HS-5 (cell line): ENCODE measurements around the gene TXNRD2.
"Not testable (repeated sequence)": the region's sequence is repeated elsewhere in the genome, so short reads cannot be mapped to it uniquely, and the experiment has no call there.

Experiments
- DNase-seq: peaks from one replicate; pipeline ENCODE4 v3.0.0-alpha.2; 2012; ENCODE audit warnings: low read depth

TXNRD2 gene

DNA sequence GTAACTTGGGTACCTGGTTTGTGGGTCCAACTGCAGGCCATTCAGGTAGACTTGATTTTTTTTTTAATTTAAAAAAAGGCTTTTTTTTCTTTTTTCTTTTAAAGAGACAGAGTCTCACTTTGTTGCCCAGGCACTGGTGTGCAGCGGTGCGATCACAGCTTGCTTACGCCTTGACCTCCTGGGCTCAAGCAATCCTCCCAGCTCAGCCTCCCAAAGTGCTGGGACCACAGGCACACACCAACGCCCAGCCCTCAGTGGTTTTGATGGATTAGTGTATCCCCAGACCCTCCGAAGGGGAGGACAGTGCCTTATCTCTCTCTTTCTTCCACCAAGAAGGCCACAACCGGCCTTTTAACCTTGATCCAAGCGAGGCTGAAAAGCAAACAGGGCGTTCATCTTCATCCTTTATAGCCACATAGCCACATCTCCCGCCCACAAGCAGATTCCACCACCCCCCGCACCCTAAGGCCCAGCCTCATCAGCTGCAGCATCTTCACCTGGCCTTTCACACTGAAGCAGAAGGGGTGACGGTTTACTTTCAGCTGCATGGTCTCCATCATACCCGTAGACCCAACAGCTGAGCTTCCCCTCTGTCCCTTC is 17.6 kb downstream of the TXNRD2 start:
- DNase-seq: no peak

DNA sequence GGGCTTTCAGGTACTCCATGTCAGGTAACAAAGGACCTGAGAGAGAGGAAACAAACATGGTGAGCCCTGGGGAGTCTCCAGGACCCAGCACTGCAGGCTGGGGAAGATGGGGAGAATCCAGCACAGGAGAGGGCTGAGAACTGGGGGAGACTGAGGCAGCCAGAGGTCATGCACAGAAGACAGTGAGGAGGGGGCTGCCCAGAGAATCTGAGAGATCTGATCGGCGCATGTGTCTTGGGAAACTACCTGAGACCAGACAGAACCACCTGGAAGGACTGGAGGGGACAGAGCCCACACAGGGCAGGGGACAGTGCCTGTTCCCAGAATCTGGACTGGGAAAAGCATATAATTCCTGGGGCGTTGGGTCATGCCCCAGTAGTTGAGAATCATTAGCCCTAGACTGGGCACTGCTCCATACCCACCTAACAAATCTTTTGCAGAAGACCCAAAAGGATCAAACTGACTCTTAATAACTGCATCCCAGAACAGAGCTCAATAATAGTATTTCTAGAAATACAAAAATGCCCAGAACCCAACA is 20.0 kb downstream of the TXNRD2 start:
- no peak for DNase-seq

DNA sequence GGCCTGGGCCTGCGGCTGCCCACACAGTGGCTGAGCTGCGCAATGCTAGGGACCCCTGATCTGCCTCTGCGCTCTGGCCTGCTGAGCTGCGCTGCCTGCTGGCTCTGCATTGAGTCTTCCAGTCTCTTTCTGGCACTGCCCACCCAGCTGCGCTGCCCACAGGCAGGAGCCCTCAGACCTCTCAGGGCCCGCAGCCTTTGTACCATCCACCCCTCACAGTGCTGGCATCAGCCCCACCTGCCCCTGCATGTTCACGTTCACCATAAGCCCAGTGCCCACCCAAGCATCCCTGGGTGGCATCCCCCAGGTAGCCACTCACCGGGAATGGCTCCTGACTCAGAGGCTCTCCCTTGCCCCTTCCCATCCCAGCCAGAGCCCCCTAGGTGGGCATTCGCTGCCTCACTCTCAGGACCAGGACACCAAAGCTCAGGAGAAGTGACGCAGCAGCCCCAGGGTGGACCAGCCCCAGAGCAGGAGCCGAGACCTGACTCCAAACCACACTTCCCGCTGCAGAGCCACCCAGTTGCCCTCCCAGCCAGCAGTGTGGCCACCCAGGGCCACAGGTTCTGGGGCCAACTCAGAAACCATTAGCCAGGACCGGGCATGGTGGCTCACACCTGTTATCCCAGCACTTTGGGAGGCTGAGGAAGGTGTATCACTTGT is 21.8 kb downstream of the TXNRD2 start:
- DNase-seq: no peak

DNA sequence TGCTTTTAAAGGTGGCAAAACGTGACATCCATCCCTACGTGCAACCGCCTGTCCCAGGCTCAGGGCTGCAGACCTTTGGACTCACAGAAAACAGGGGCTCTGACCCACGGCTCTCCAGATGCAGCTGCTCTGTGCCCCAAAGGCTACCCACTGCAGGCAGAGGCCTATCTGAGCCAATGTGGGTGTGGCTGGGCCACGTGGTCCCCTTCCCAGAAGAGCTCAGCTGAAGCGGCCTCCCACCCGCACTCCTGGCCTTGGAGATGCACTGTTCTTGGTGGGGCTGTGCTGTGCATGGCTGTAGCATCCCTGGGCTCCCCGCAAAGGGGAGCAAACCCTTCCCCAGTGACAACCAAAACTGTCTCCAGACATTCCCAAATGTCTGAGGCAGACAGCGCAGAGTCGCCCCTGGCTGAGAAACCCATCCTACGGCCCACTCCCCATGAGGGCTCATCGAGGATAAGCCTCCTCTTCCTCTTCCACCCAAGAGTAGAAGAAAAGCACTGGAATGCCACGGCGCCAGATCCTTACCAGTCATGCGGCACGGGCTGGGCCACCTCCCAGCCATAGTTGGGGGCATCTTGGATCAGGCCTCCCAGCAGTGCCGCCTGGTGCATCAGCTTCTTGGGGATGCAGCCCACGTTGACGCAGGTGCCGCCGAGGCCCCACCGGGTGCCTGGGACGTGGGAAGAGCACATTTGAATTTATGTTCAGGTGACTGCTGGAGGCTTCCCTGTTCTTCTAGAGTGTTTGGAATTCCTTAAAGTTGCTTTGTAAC is 23.1 kb downstream of the TXNRD2 start:
- no peak for DNase-seq

DNA sequence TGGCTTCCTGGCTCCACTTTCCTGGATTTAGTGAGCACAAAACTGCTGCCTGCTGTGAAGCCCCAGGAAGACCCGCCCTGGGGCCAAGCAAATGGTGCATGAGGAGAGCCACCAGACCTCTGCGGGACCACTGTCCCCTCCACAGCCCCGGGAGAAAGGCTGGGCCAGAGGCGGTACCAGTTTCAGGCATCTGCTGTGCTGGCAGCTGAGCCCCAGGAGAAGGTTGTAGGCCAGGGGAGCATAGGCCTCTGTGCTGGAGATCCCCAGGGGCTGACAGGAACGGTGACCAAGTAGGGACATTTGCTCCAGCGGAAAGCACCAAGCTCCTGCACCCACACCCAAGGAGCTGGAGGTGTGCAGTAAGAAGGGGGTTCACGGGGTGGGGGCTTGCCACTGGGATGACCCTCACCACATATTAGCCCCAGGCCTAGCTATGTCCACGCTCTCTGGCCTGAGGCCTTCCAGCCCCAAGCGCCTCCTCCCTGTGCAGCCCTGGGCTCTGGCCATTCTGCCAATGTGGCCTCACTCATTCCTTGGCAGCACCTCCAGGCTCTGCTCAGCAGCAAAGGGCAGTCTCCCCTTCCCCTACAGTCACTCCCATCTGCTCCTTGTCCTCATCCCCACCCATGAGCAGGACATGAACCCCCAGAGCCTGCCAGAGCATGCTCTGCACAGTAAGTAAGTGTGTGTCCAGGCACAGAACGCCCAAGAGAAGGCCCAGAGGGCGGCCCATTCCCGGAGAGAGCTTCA is 24.1 kb downstream of the TXNRD2 start:
- no peak for DNase-seq

- DNase-seq: no peak
Measured at GRCh38 chr22:19916941-19917340, 24.7 kb downstream of the TXNRD2 start.

- no peak for DNase-seq
Measured at GRCh38 chr22:19916006-19916405, 25.6 kb downstream of the TXNRD2 start.

DNA sequence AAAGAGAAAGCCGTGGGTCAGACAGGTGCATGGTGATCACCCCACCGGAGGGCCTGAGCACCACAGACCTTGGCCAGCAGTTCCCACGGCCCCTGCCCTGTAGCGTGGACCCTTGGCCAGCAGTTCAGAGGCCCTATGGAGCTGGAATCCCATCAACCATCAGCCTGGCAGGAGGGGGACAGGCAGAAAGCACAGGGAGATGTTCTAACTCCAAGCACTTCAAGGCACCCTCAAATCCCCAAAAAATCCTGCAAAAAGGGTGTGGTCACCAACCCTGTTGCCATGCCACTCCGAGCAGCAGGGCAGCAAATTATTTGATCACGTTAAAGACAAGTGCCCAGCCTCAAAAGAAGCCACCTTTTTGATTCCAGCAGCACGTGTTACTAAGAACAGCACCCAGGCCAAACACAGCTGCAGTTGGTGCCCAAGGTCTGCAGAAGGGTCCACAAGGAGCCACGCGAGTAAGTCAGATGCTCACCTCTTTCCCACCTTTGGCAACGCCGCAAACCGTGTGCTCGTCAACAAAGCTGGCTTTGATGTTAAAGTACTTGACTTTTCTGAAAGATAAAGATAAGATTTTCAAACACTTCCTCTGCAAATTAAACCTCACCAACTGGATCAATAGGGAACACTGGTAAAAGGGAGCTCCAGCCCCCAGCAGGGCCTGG is 26.2 kb downstream of the TXNRD2 start:
- DNase-seq: no peak

DNA sequence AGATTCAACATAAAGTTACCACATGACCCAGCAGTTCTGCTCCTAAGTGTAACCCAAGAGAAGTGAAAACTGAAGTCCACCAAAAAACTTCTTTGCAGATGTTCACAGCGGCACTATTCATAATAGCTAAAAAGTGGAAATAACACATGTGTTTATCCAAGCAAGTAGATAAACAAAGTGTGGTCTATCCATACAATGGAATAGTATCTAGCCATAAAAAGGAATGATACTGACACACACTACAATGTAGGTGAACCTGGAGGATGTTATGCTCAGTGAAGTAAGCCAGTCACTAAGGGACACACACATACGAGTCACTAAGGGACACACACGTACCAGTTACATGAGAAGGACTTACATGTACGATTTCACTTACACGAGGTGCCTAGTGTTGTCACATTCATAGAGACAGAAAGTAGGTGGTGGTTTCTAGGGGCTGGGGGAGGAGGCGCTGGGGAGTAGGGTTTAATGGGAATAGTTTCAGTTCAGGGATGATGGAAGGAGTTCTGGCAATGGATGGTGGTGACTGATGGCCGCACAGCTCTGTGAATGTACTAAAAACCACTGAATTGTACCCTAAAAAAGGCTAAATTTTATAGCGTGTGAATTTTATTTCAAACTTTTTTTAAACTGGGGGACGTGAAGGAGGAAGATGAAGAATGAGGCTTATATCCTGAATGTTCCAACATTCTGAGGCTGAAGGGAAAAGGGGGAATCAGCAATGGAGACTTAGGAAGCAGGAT is 27.2 kb downstream of the TXNRD2 start:
- DNase-seq: no peak

DNA sequence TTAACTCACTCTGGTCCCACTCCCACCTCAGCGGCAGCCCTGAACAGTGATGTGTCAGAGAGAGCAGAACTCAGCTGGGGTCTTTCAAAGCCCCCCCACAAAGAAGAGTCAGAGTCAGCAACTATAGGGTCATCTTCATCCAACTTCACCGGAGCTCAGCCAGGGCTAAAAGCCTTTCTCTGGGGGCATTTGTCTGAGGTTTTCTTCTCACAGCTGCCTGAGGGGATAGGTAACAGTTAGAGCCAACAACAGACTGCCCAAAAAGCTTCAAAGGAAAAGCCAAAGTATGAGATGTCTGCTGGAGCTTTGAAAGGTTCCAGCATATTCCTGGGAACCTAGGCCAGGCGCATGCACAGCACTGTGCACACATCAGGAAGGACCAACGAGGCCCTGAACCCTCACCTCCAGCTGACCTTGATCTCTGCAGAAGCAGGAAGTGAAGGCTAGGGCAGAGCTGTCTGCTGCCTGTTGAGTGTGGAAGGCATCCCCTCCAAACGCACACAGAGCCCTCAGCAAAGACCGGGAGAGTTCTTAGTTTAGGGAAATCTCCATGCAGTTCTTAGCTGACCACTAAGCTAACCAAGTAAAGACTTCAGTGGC is 28.2 kb downstream of the TXNRD2 start:
- no peak for DNase-seq

DNA sequence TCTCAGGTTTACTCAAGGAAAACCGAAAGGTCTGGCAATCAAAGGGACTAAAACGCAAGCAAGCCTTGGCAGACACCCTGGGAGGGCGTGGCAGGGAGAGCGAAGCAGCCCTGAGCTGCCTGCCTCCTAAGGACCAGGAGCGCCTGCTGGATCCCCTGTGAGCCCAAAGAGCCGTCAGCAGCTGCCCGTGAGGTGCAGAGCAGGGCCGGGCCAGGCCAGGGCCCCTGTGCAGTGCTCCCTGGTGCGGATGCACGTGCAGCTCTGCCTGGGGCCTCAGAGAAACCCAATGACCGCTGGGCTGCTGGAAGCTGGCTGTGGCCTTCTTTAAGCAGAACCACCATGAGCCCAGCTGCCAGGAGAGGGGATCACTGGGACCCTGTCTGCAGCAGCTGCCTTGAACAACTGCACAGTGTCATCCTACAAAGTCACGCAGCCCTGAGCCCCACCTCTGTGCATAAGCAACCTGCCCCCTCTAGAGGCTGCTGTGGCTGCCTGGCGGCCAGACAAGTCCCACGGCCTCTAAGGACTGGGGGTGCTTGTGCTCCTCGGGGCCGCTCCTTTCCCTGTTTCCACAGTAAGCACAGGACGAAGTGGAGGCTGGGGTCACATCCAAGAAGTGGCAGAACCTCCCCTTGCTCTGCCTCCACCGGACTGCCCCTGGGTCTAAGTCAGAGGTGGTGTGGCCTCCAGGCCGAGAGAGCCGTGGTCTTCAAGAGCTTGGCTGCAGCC is 29.2 kb downstream of the TXNRD2 start:
- no peak for DNase-seq

DNA sequence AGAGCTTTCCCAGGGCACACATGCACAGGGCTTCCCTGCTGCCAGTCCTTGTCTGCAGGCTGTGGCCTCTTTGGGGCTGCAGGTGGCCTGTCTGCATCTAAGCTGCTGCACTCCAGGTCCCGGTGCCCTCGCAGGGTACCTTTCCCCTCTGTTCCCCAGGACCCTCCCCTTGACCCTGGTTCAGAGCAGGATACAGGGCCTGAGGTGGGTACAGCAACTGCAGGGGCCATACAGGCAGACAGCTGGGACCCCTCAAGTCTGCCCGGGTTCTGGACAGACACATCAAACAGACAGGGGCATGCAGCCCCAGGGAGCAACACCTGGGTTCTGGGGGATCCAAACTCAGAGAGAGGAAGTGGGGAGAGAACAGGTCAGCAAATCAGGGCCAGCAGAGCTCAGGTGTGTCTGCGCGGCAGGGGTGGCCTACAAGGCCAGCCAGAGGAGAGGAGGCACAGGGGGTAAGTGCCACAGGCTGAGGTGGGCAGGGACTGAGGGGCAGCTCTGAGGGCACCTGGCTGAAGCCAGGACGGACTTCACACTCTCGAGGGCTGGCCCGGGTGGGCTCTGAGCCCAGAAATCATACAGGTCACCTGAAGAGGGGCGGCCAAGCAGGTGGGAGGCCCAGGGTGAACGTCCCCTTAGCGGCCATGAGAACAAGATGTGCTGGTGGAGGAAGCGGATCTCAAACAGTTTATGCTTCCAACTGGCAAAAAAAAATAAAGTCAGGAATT is 29.9 kb downstream of the TXNRD2 start:
- DNase-seq: no peak

DNA sequence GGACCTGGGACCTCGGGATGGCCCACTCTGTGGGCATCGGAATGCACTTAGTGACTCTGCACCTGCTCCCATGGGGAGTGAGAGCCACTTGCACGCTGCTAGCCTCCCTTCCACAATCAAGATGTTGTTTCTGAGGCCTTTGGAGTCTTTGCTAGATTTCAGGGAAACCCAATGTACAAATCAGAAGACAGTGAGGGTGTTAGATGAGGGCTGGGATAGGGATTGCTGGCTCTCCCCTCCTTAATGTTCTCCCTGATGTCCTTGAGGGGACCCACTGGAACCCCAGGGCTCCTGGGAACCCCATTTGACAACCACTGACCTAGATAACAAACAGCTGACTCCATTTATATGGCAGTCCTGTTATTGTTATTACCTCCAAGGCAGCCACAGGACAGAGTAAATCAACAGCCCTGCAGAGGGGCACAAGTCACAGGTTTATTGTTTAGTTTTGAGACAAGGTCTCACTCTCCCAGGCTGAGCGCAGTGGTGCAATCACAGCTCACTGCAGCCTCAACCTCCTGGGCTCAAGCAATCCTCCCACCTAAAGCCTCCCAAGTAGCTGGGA is 31.4 kb downstream of the TXNRD2 start:
- no peak for DNase-seq

DNA sequence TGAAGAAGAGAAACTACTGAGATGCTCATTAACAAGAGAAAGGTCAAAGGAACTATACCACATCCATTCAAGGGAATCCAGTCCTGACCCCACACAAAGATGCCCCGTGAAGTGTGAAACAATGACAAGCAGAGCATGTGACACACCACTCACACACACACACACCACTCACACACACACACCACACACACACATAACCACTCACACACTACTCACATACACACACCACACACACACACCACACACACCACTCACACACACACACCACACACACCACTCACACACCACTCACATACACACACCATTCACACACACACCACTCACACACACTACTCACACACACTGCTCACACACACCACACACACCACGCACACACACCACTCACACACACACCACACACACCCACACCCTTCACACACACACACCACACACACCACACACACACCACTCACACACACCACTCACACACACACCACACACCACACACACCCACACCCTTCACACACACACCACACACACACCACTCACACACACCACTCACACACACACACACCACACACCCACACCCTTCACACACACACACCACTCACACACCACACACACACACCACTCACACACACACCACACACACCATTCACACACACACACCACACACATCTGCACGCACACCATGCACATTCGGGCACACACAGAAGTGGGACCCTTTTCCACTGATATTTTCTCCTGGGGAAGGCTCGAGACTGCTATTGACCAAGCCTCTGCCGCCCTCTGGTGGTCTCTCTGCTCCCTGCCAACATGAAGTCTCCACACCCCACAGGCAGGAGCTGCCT is 32.1 kb downstream of the TXNRD2 start:
- DNase-seq: peak; percentile 47

DNA sequence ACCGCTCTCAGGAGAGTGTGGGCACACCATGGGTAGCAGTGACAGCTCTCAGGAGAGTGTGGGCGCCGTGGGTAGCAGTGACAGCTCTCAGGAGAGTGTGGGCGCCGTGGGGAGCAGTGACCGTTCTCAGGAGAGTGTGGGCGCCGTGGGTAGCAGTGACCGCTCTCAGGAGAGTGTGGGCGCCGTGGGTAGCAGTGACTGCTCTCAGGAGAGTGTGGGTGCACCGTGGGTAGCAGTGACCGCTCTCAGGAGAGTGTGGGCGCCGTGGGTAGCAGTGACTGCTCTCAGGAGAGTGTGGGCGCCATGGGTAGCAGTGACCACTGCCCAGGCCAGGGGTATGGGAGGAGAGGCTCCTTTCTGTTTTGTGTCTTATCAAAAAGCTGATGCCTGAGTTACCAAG is 33.7 kb downstream of the TXNRD2 start:
- DNase-seq: not testable (repeated sequence)

- not testable (repeated sequence) for DNase-seq
Measured at GRCh38 chr22:19906864-19907263, 34.8 kb downstream of the TXNRD2 start.

DNA sequence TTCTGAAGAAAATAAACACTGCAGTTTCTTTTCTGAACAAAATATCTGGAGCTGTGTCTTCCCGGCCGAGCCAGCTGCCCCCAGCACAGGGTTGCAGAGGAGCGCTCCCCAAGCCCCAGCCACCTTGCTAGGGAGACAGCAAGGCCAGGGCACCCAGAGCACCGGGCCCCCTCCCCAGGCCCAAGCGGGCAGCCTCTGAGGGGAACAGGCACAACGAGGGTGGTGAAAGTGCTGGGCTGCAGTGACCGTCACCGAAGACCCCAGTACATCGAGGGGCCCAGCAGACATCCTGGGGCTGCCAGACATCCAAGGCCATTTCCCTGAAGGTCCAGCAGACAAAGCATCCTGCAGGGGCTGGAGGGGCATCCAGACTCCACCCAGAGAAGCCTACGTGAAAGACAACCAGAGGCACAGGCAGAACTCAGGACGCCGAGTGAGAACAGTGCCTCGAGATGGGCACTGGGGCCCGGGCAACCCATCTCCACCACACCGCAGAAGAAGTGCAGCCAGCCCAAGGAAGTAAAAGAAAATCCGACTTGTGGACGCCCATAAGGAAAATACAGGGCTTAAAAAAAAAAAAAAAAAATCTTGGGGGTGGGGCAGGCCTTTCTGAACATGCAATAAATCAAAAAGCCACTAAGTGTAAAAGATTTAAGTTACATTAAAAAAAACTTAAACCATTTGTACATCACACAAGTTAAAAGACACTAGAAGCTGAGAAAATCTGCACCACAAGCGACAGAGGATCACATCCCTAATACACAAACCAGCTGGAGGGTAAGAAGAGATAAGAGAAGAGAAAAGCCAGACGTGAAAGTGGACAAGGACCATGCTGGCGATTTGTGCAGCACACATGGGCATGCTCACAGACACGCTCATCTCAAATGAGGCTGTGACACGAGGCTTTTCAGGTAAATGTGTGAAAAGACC is 36.0 kb downstream of the TXNRD2 start:
- no peak for DNase-seq
